Prostate gland (tissue), 2 donors: ENCODE results near the gene USP51.

Experiments used
- CTCF ChIP-seq, 4 experiments: fragments of 200-600 bp in 2 of 4; fragments of 450-650 bp in 2 of 4; sonication (generic) in 2 of 4; IDR thresholded peaks; 1 replicate in 3 of 4; 2 replicates in 1 of 4; pipeline ENCODE4 v1.5.1; 2016 to 2019; ENCODE audit warnings: antibody characterized with exemption in 4 of 4, mild to moderate bottlenecking in 2 of 4, moderate library complexity in 2 of 4
- POLR2A ChIP-seq: fragments of 450-650 bp; IDR thresholded peaks from one replicate; pipeline ENCODE4 v1.6.1; 2016; ENCODE audit warnings: antibody characterized with exemption, mild to moderate bottlenecking

GRCh38 chrX:55480390-55481062 is 9.1 kb downstream of the USP51 start:
- no peak for TF ChIP-seq CTCF (IDR thresholded peaks at IDR 0.05)
- no peak for TF ChIP-seq POLR2A
